ENCODE data around the gene ST7.

ST7 gene

DNA sequence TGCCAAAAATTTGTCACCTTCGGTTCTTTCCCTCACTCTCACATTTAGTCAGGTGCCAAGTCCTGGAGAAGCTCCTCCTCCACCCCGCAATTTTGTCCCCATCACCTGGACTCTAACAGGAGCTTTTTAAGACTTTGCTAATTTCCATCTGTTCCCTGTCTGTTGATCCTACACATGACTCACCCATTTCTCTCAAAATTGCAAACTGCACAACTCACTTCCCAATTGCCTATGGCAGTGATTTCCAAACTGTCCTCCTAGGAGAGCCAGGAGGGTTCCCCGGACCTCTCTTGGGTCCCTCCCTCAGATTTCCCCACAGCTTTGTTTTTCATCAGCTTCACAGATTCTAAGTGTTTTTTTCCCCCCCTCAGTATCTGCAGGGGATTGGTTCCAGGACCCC lies 249.2 kb downstream of the ST7 start:
- no peak for DNase-seq

DNA sequence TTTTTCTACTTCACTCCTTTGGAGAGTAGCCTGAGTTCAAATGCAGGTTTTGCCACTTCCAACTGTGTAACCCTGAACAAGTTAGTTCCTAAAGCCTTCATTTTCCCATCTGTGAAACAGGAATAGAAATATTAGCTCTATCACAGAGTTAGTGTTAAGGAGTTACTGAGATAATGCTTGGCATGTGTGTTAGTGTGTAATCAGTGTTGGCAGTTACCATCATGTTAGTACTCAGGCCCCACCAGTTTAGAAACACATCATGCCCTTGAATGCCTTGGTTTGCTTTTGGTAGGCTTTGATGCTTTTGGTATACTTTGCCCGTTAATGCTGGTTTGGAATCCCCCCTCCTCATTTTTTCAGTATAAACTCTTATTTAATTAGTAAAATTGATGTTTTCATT lies 249.9 kb downstream of the ST7 start:
- no peak for DNase-seq

DNA sequence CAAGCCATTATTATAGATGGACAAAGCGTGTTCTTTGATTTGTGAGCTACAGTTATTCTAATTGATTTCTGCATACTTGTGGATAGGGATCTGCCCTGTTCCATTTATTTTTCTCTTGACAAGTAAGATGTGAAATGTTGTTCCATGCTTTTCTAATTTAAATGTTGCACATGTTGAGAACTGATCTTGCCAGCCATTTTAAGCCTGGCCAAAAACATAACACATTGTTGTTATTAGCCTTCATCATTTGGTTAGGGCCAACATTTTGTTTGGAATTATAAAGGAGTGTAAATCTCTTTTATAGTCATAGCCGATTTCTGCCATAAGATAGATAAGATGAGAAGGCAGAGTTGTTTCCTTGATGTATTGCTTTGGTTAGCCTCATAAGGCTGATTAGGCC lies 252.6 kb downstream of the ST7 start:
- no peak for DNase-seq

DNA sequence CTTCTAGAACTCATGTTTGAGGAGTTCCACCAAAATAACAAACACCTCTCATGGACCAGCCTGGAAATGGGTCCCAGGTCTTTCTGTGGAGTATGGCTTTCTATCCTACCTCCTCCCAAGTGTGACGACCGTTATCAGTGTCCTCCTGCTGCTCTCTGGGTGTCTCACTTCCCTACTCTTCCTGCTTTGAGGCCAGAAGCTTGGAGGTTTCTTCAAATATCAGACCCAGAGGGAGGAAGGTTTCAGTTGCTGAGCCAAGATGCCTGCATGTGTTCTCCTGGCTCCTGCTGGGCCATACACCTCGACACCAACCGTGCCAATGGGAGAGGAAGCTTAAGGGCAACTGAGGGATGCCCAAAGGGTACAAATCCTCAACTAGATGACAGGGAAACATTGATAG lies 255.0 kb downstream of the ST7 start:
- DNase-seq = no peak

DNA sequence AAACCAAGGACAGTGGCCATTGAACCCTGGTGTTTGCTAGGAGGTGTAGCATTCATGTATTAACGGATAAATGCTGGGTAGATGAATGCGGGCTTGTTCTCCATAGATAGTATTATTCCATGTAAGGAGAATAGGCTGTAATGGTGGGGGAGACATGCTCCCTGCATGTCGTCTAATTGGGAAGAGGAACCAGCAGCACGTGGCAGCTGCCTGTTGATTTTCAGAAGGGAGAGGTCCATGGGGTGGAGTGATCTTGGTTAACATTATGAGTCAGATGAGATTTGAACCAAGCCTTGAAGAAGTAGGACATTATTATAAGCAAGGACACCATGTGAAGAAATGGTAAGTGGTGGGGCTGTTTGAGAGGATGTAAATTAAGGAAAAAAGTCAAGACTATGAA lies 257.1 kb downstream of the ST7 start:
- no peak for DNase-seq

DNA sequence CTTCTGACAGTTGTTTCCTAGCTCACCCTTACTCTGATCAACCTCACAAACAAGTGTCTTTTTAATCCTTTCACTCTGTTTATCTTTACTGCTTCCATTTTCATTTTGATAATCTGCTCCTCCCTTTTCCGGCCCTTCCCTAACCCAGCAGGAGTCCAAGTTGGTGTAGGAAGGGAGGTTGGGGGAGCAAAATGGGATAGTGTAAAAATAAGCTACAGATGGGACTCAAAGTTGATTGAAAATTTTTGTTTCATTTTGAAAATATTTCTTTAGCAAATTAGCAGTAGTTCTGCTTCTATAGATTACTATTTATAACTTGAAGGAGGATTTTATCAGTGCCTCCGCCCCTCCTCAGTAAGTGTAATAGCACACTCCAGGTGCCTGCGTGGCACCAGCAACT lies 257.6 kb downstream of the ST7 start:
- no peak for DNase-seq

DNA sequence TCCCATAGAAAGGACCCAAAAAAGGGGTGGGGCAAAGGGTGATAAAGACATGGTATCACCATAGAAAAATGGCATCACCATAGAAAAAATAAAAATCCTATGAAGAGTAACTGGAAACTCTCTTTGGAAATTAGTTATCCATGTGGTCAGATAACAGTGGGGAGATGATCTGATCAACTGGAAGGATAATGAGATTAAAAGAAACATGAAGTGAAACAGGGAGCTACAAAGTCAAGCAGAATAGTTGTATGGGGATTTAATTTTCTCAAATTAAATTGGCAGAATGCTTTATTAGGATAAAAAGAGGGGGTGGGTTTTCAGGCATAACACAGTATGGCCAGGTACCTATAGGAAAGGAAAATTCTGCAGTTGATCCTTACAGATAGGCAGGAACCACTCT lies 258.3 kb downstream of the ST7 start:
- no peak for DNase-seq

DNA sequence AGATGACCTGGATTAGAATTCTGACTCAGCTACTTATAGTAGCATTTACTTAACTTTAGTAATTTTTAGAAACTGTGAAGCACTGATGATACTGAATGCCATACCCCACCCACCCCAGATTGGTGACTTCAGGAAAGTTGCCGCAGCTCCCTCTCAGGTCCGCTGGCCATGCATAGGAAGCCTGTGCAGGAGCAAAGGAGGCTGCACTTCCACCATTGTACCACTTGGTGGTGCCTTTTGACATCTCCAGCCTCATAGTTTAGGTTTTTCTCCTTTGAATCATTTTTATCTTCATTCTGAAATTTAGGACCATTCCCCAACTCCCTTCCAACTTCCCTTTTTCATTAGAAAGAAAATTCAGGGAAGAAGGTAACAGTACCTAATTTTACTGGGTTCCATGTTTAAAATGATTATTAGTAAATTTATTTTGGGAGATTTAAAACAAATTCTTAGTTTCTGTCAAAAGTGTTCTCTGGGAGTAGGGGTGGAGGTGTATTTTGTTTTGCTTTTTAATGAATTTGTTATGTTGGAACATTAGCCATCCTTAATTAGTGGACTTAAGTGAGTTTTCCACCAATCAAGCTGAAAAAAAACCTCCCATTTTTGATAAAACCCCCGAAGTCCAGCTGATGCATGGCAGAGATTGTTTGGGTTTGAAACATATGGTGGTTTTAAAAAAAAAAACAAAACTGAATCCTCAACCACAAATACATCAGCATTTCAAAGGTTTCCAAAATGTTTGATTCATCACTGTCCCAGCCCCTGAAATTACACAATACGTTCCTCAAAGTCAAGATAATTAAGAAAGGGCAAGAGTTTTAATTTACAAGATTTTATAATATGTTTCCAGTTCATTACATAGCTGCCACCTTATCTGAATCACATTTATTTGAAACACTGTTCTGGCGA lies 259.9 kb downstream of the ST7 start:
- DNase-seq = peak; percentile 20

DNA sequence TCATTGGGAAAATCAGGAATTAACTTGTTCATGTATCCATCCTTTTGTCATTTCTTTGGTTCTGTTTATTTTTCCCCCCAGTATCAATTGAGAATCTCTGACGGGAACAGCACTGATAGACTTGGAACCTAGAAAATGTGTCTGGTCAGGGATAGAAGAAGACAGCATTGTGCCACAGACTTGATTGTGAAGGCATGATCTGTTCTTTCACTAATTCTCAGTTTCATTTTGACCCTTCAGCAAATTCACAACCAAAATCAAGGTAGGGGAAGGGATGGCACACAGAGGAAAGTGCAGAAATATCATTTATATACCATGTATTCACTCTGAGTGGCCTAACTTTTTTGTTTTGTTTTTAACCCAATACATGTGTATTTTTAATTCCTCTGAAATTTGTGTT lies 262.7 kb downstream of the ST7 start:
- no peak for DNase-seq

DNA sequence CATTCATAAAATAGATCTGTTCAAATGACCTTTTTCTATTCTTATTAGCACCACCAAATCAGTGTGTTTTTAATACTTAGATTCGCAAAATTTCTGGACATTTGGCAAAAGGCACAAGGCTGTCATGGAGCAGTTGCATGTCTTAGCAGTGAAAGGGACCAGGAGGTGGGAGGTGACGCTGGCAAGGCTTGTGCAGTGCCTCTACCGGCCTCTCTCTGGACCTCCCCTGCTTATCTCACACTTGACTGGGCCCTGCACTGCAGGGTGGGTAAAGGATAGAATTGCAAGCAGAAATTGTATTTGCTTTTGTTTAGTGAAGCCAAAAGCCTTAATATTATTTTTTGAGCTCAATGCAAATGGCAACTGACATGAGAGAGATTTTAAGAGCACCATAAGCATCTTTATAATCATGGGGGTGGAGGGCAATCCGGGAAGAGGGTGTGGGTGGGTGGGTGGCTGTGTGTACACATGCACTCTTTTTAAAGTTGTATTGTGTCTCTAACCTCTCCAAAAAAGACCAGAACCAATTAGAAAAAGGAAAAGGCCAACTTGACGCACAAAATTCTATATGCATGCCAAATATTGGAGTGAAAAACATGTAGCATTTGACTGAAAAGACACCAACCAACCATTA lies 263.3 kb downstream of the ST7 start:
- no peak for DNase-seq

DNA sequence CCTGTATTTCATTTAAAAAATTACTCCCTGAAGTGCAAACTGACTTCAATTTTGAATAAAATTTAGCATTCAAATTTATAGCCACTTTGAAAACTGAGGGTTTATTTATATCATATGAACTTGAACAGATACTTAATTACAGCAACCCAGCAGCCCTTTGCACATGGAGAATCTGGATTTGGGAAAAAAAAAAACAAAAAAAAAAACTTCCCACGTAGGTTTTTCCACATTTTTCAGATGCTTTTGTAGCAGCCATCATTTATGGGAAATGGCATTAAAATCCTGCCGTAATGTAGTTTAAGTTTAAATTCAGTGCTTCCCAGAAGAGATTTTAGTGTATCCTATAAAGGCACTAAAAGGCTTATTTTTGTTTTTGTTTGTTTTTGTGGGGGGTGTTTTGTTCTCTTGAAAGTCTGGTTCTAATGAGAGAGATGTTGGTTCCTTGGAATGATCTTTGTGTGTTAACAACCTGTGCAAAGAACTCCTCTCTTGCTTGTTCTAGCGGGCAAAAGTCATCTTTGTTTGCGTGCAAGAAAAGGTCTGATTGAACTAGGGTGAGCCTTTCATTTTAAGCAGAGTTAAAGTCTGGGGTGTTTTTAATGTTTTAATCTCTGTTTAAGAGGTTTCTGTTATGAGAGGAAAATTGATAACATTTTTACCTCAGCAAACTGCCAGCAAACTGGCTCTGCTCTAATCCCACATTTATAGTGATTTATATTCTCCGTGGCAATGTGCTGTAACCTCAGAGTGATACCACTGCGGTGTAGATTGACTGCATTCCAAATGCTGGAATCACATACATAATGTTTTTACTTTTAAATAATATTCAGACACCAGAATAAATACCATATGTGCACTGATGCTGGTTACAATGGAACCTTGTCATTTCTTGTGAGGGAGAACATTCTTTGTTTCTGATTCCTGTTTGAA lies 264.1 kb downstream of the ST7 start:
- no peak for DNase-seq

DNA sequence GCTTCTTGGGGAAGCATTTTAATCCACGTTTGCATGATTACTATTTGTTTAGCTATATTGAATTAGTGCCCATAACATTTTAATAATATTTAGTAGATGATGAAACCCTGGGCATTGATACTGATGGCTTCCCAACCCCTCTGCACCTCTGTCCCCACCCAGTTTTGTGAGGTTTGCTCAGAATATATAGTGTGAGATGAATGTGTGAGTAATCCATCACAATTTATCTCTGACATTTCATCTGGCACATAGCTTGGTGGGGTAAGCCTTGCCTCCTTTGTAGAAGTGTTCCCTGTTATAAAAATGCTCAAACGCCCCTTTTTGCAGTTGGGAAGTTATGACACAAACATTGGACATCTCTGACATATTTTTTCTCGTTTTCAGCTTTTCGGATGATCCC lies 265.4 kb downstream of the ST7 start:
- no peak for DNase-seq

DNA sequence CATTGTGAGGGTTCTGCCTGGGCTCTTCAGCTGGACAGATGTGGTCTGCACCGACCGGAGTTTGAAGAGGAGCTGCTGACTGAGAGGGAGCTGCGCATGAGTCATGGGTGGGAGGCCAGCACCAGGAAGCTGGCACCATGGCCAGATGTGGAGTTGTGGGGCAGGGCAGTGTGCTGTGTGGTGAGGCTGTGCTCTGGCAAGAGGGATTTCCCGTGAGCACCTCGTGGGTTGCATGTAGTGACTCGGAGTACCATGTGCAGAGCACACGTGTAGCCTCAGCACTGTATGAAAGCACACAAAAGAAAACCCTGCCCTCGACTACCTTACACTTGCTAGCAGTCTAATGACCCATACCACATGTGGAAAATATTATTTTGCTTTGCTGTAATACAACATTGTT lies 266.2 kb downstream of the ST7 start:
- no peak for DNase-seq

DNA sequence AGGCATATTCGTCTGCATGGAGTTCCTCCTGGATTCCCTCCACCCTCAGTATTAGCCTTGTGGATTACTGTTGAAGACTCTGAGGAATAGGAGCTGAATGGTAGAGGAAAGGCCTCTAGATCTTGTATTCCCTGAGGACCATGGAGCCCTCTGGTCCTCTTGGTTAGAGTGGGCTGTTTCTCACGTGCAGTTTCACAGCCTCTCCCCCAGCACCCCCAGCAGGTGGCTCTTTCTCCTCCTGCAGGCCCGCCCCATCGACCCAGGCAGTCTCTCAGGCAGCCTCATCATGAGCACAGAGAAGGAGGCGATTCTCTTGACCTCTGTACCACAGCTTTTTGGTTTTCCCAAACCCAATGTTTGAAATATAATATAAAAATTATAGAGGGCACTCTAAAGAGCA lies 267.5 kb downstream of the ST7 start:
- DNase-seq = no peak

DNA sequence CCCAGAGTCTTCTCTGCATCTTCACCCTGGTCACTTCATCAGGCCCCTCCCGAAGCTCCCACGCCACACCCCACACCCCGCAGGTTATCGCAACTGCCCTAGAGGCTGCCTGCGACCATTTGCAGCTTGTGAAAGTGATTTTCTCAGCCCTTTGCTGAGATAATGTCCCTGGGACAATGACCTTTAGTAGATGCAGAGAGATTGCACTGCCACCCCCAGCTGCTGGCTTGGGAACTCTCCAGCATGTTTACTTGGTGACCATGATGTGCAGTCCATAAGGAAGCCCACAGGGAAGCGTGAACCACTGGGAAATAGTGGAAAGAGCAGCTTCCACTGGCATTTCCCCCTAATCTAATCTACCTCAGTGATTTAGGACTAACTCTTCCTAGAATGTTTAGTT lies 272.2 kb downstream of the ST7 start:
- no peak for DNase-seq

DNA sequence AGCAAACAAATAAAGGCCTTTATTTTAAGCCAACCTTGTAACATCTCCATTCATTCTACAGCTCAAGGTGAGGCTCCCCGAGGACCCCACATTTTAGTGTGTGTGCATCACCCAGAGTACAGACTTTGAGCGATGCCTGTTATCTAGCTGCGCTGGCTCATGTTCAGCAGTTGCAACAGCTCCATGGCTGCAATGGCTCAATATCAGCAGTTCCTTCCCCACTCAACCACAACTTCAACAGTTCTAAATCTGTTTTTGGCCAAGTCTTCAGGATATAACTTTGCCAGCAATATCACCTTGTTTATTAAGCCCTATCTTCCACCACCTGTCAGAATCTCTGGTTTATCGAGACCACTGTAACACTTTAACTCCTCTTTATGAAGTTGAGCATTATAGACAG lies 273.8 kb downstream of the ST7 start:
- DNase-seq = no peak

DNA sequence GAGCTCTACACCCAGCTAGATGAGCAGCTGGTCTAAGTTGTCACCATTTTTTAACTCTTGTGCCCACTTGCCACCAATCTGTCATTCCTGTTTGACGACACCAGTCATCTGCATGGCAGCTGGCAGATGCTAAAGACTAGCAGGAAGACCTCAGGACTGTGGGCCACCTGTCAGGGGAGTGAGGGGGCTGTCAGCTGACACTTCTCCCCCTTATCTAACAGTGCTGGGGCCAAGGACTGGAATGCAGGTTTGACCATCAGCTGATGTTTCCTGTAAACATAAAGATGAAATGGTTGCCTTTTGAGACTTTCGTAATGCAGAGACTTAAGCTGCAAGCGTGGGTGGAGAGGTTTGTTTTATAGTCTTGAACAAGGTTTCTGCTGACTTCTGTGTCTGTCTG lies 276.0 kb downstream of the ST7 start:
- no peak for DNase-seq

DNA sequence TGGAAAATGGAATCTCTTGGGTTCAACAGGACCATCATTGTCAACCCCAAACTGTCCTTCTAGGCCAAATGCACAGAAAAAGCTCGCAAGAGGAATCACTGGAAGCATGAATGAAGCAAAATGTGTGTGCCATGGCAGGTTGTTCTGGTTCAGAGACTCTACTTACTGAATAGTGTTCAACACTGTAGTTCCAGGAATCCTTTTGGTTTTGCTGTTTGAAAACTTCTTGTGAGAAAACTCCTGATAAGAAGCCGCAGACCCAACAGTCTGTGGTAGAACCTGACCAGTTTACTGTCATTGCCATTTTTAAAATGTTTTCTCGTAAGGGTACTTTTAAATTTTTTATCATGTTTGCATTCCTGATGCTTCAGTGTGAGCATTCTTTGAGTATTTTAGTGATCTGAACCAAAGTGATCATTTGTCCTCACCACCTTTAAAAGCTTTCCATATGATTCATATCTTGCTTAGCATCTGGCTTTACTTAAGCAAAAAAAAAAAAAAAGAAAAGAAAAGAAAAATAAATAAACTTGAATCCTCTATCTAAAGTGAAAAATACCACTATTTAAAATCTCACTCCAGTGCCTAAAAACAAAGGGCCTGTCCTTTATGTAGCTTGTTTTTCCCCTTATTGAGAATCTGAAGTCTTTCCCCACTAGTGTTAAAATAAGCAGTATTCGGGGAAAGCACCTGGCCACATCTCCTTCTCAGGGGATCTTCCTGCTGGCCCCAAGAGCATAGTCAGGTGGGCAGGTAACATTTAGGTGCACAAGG lies 277.2 kb downstream of the ST7 start:
- DNase-seq = no peak

DNA sequence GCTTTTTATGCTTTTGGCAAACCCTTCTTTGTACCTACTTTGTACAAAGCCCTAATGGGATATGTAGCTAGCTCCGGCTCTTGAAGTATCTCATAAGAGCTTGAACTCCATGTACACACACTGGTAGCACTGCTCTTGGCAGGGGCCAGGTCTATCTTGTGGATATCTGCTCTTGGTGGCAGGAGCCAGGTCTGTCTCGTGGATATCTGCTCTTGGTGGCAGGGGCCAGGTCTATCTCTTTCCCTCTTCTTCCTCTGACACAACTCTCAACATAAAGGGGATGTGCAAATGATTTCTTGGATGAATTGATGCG lies 277.7 kb downstream of the ST7 start:
- DNase-seq = no peak

DNA sequence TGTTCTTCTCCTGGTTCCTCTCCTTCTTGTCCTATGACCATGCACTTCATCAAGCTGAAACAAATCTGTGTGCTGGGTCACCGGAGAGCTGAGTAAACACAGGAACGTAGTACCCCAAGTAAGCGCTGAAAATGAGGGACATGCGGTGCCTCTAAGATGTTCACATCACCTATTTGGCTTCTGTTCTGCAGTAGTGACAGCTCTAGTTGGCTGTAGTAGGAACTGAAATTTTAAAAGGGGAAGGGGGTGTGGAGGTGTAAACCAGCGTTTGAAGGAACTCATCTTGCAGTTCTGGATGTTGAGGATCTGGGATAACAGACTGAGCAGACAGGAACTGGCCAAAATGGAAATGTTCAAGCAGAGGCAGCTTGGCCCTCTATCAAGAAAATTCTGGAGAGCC lies 284.3 kb downstream of the ST7 start:
- DNase-seq = no peak

DNA sequence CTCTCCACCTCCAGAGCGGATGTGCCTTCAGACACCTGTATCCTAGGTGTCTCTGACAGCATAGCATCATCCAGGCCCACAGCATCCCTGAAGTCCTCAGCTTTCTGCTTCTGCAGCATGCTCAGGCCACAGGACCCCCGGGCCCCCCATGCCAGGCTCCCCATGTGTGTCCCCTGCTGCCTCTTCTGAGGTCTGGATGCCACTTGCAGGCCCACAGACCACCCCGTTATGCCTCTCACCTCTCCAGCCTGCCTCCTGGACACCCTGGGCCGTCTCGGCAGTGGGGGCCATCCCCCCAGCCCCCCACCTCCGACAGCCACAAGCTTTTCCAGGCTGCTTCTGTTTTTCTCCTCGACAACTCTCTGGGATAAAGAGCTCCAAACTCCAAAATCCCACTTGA lies 285.2 kb downstream of the ST7 start:
- no peak for DNase-seq

DNA sequence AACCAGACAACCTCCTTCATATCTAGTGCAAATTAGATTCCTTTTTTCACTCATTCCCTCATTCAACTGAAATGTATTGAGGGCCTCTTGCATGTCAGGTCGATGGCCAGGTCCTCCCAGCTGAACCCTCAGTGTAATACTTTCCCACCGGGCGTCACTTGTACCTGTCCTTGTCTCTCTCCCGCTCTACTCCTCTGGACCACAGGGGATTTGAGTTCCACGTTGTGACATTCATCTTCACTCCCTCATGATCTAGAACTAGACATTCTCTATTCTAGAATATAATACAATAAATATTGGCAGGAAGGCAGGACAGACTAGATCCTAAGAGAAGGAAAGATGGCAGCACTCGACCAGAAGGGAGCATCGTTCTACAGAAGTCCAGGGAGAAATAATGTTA lies 285.6 kb downstream of the ST7 start:
- DNase-seq = no peak

DNA sequence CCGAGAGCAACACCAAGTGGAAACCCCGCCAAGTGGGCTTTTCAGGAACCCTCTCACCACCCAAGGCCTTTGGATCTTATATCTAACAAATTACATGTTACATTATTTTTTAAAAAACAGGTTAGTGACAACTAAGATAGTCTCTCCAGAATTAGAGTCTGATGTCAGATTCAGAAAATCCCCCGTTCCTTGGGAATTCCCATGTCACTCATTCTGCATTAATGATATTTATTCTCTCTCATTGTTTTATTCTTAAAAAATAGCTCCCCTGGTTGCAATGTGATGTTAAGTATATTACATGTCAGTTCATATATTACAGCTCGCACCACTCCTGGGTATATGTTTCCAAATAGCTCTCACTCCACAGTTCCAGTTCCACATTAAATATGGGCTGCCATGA lies 287.8 kb downstream of the ST7 start:
- no peak for DNase-seq

Measured in DMS79 treated with DMSO at 0.1 percent for 48 hours (cell line).